Suprapubic skin (tissue), 4 donors: ENCODE results near the gene ANK3. TPM values are rescaled to one million over a fixed set of nuclear protein-coding genes. Genes with fewer than 3 reads are reported as not detected.

Experiments used
- DNase-seq, 2 donors: peaks; one replicate each; pipeline ENCODE4 v3.0.0-alpha.2; 2019; ENCODE audit warnings: low spot score in 2 of 2
- H3K27ac ChIP-seq: fragments of 200-600 bp; sonication (generic); one replicate; pipeline ENCODE4 v1.5.1; 2019
- H3K27me3 ChIP-seq: fragments of 200-600 bp; sonication (generic); one replicate; pipeline ENCODE4 v1.5.1; 2019
- H3K36me3 ChIP-seq: fragments of 200-600 bp; sonication (generic); one replicate; pipeline ENCODE4 v1.5.1; 2019
- H3K4me1 ChIP-seq: fragments of 200-600 bp; sonication (generic); one replicate; pipeline ENCODE4 v1.5.1; 2019
- H3K4me3 ChIP-seq: fragments of 200-600 bp; sonication (generic); one replicate; pipeline ENCODE4 v1.5.1; 2019; ENCODE audit warnings: mild to moderate bottlenecking
- H3K9me3 ChIP-seq: fragments of 200-600 bp; sonication (generic); one replicate; pipeline ENCODE4 v1.5.1; 2019
- CTCF ChIP-seq, 2 donors: fragments of 200-600 bp in 1 of 2; fragments of 450-650 bp in 1 of 2; sonication (generic) in 1 of 2; IDR thresholded peaks; one replicate each; pipeline ENCODE4 v1.5.1; 2016 to 2019; ENCODE audit warnings: antibody characterized with exemption in 2 of 2, mild to moderate bottlenecking in 1 of 2, moderate library complexity in 1 of 2
- EP300 ChIP-seq: sonication (generic); formaldehyde crosslinking; IDR thresholded peaks from one replicate; pipeline ENCODE4 v1.6.1; 2017; ENCODE audit warnings: antibody characterized with exemption
- POLR2A ChIP-seq, 2 donors: fragments of 450-650 bp; IDR thresholded peaks; one replicate each; pipeline ENCODE4 v1.6.1; 2017; ENCODE audit warnings: antibody characterized with exemption in 2 of 2, mild to moderate bottlenecking in 2 of 2, moderate library complexity in 2 of 2
- POLR2AphosphoS5 ChIP-seq, 3 donors: sonication (generic); formaldehyde crosslinking; IDR thresholded peaks; one replicate each; pipeline ENCODE4 v1.6.1; 2017; ENCODE audit warnings: antibody characterized with exemption in 3 of 3
- WGBS: methylation state at CpG from one replicate; pipeline ENCODE4 v1.1.5; 2018; 5-methylcytosine and 5-hydroxymethylcytosine counted together
- total RNA-seq, 4 donors: library from RNA; depleted of rRNA; stranded (reverse); fragments of >200 nt; gene quantifications; one replicate each; pipeline ENCODE4 v1.1.0, GENCODE V29; 2016

Gene ANK3
- total RNA-seq, 4 donors from 2014 or later: 89.1 to 191 (median 112) TPM

- WGBS: 70% methylated on average over 3 of the region's 3 CpGs
- H3K27ac ChIP-seq: no peak overlapping the region
- no peak overlapping the region for H3K4me3 ChIP-seq
- H3K27me3 ChIP-seq: no peaks in the 10 kb centered on the region
- TF ChIP-seq EP300 (no peak), POLR2AphosphoS5 (IDR thresholded peaks at IDR 0.05) (no peak), POLR2A (IDR thresholded peaks at IDR 0.05) (no peak)
- H3K4me1 ChIP-seq: no peaks in the 10 kb centered on the region
- no peaks in the 10 kb centered on the region for H3K9me3 ChIP-seq
- no peak for DNase-seq
- peaks cover 7% of the 10 kb centered on the region for H3K36me3 ChIP-seq
Observed at GRCh38 chr10:60257767-60258428, 131.8 kb downstream of the ANK3 start.

GRCh38 chr10:60254776-60255175, 134.9 kb downstream of the ANK3 start:
- Histone ChIP-seq H3K27me3 (no peaks in the 10 kb centered on the region), H3K36me3 (no peaks in the 10 kb centered on the region)
- DNase-seq: no peak

GRCh38 chr10:60253484-60253883, 136.2 kb downstream of the ANK3 start:
- no peak for TF ChIP-seq POLR2AphosphoS5 (IDR thresholded peaks at IDR 0.05)
- no peak for TF ChIP-seq EP300
- TF ChIP-seq CTCF (IDR thresholded peaks at IDR 0.05): no peak
- TF ChIP-seq POLR2A (IDR thresholded peaks at IDR 0.05): no peak
- DNase-seq: no peak
- Histone ChIP-seq H3K36me3 (no peaks in the 10 kb centered on the region), H3K9me3 (no peaks in the 10 kb centered on the region), H3K27ac (no peak overlapping the region), H3K27me3 (no peaks in the 10 kb centered on the region), H3K4me1 (no peaks in the 10 kb centered on the region), H3K4me3 (no peak overlapping the region)

More at GRCh38 chr10:60254776-60255175, 134.9 kb downstream of the ANK3 start:
- no peaks in the 10 kb centered on the region for H3K9me3 ChIP-seq
- H3K4me1 ChIP-seq: no peaks in the 10 kb centered on the region
- TF ChIP-seq POLR2A (IDR thresholded peaks at IDR 0.05) (no peak), CTCF (IDR thresholded peaks at IDR 0.05) (no peak), EP300 (no peak), POLR2AphosphoS5 (IDR thresholded peaks at IDR 0.05) (no peak)
- no peak overlapping the region for H3K27ac ChIP-seq
- no peak overlapping the region for H3K4me3 ChIP-seq

DNA sequence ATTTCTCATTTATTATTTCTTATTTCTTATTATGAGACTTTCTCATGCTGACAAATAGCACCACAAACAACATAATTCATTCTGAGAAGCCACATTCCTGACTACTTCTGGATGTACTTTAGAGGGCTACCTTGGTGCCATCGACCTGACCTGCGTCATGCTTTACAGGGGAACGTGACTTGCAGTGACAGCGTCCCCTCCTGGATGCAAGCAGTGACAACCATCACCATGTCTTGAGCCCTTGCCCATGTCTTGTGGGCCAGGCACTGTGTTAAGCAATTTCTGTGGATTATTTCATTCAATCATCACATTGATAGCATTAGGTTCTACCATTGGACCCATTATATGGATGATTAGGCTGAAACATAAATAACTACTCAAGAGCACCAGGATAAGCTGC, 137.0 kb downstream of the ANK3 start:
- no peaks in the 10 kb centered on the region for H3K27me3 ChIP-seq
- WGBS: 91% methylated on average over 4 of the region's 4 CpGs

DNA sequence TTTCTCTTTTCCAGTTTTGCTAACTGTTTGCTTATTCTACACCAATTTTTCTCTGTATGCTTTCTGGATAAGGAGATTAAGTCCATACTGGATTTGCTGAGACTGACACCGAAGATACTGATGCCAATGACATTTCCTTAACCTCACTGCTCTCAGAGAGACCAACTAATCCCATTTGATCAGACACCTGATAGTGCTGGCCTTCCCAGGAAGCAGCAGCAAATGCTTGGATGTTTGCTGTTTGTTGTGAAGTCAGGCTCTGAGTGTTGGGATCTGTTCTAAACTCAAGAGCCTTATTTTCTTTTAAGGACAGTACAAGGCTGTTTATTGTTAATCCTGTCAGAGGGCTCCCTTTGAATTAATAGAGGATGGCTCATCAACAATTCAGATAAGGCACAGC, 143.3 kb downstream of the ANK3 start:
- H3K27me3 ChIP-seq: no peaks in the 10 kb centered on the region
- 72% methylated on average over 1 of the region's 1 CpG for WGBS
- DNase-seq: no peak
- no peak overlapping the region for H3K4me3 ChIP-seq
- no peaks in the 10 kb centered on the region for H3K9me3 ChIP-seq
- H3K4me1 ChIP-seq: no peaks in the 10 kb centered on the region
- no peak for TF ChIP-seq EP300
- TF ChIP-seq CTCF (IDR thresholded peaks at IDR 0.05): no peak
- no peak for TF ChIP-seq POLR2AphosphoS5 (IDR thresholded peaks at IDR 0.05)
- TF ChIP-seq POLR2A (IDR thresholded peaks at IDR 0.05): no peak
- no peak overlapping the region for H3K27ac ChIP-seq
- H3K36me3 ChIP-seq: no peaks in the 10 kb centered on the region

More for the DNA sequence above, 137.0 kb downstream of the ANK3 start:
- Histone ChIP-seq H3K4me3 (no peak overlapping the region), H3K27ac (no peak overlapping the region), H3K9me3 (no peaks in the 10 kb centered on the region), H3K36me3 (no peaks in the 10 kb centered on the region), H3K4me1 (no peaks in the 10 kb centered on the region)
- TF ChIP-seq POLR2AphosphoS5 (IDR thresholded peaks at IDR 0.05): no peak
- TF ChIP-seq CTCF (IDR thresholded peaks at IDR 0.05): no peak
- no peak for TF ChIP-seq EP300
- TF ChIP-seq POLR2A (IDR thresholded peaks at IDR 0.05): no peak
- no peak for DNase-seq

- Histone ChIP-seq H3K27me3 (no peaks in the 10 kb centered on the region), H3K9me3 (no peaks in the 10 kb centered on the region), H3K36me3 (no peaks in the 10 kb centered on the region), H3K4me1 (peaks cover 19% of the 10 kb centered on the region), H3K4me3 (no peak overlapping the region), H3K27ac (no peak overlapping the region)
- no peak for TF ChIP-seq POLR2A (IDR thresholded peaks at IDR 0.05)
- no peak for TF ChIP-seq CTCF (IDR thresholded peaks at IDR 0.05)
- TF ChIP-seq POLR2AphosphoS5 (IDR thresholded peaks at IDR 0.05): no peak
- TF ChIP-seq EP300: no peak
- no peak for DNase-seq
- WGBS: 85% methylated on average over 1 of the region's 1 CpG
Observed at GRCh38 chr10:60239228-60239627, 150.4 kb downstream of the ANK3 start.
